ENCODE data around the gene TRIO. TPM values are rescaled to one million over a fixed set of nuclear protein-coding genes. Genes with fewer than 3 reads are reported as not detected.

TRIO gene
- total RNA-seq, 4 donors from 2014 or later = 67.4 to 103 (median 94.7) TPM

DNA sequence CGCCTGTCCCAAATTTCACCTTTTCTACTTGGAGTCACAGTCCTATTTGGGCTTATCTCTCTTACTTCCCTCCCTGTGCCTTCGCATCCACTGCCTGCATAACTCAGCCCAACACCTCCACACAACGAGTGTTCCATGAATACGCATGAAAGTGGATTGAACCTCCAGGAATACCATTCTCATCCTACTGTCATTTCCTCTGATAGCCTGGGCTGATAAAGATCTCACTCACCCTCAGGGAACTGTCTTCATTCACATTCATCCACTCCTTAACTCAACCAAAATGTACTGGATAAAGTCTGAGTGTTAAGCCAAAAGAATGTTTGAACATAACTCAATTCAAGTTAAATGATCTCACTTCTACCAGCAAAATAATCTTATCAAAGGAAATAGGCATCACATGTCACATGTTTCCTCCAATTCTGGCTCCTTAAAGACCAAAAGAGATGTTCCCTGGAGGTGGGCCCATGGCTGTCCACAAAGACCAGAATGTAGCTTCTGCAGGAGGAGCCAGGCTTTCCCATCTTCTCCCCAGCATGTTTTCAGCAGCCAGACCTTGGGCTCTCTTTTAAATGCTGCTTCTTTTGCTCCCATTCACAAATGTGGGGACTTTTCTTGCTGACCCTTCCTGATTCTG lies 28.4 kb upstream of the TRIO start:
- no peak overlapping the region for H3K4me3 ChIP-seq (replicated peaks in 1 of 3)
- H3K27ac ChIP-seq = no peak overlapping the region
- no peaks in the 10 kb centered on the region for H3K27me3 ChIP-seq
- no peaks in the 10 kb centered on the region for H3K9me3 ChIP-seq
- no peaks in the 10 kb centered on the region for H3K36me3 ChIP-seq
- intact Hi-C loops (cut with DNase I) = no loop called here
- TF ChIP-seq POLR2A (IDR thresholded peaks at IDR 0.05) = no peak
- TF ChIP-seq, protein P1, sequence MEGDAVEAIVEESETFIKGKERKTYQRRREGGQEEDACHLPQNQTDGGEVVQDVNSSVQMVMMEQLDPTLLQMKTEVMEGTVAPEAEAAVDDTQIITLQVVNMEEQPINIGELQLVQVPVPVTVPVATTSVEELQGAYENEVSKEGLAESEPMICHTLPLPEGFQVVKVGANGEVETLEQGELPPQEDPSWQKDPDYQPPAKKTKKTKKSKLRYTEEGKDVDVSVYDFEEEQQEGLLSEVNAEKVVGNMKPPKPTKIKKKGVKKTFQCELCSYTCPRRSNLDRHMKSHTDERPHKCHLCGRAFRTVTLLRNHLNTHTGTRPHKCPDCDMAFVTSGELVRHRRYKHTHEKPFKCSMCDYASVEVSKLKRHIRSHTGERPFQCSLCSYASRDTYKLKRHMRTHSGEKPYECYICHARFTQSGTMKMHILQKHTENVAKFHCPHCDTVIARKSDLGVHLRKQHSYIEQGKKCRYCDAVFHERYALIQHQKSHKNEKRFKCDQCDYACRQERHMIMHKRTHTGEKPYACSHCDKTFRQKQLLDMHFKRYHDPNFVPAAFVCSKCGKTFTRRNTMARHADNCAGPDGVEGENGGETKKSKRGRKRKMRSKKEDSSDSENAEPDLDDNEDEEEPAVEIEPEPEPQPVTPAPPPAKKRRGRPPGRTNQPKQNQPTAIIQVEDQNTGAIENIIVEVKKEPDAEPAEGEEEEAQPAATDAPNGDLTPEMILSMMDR (IDR thresholded peaks at IDR 0.05) = no peak
- no peak for DNase-seq
- WGBS, 2 donors = 77 to 80% methylated on average over 4 of the region's 4 CpGs
- no peaks in the 10 kb centered on the region for H3K4me1 ChIP-seq

DNA sequence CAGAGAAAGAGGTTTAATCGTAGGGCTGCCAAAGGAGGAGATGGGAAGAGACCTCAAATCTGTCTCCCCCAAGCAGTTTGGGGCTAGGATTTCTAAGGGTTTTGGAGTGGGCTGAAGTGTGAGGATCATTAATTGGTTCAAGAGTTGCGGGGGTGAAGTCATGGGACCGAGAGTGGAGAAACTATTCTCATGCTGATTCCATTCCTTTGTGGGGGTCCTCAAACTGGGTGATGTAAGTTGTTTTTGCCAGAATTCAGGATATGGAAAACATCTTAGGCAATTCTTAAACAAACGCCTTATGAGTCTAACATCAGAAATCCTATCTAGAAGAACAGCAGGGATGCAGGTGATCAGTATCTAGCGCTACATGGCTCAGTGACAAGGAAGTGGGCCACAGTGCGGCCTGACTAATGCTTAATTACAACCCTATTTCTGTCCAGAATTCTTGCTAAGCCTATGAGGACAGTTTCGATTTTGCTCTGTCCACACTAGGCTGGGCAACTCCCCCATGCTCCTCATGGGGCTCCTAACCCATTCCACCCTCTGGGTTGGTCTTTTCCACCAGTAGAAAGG lies 27.7 kb upstream of the TRIO start:
- Histone ChIP-seq H3K4me1 (no peaks in the 10 kb centered on the region), H3K4me3 (replicated peaks in 1 of 3) (no peak overlapping the region), H3K9me3 (no peaks in the 10 kb centered on the region), H3K27ac (no peak overlapping the region), H3K27me3 (no peaks in the 10 kb centered on the region), H3K36me3 (no peaks in the 10 kb centered on the region)
- no peak for DNase-seq
- intact Hi-C loops (cut with DNase I) = no loop called here
- WGBS, 2 donors = 93 to 96% methylated on average over 7 of the region's 7 CpGs
- TF ChIP-seq, protein P1 (IDR thresholded peaks at IDR 0.05) = no peak
- TF ChIP-seq POLR2A (IDR thresholded peaks at IDR 0.05) = no peak

DNA sequence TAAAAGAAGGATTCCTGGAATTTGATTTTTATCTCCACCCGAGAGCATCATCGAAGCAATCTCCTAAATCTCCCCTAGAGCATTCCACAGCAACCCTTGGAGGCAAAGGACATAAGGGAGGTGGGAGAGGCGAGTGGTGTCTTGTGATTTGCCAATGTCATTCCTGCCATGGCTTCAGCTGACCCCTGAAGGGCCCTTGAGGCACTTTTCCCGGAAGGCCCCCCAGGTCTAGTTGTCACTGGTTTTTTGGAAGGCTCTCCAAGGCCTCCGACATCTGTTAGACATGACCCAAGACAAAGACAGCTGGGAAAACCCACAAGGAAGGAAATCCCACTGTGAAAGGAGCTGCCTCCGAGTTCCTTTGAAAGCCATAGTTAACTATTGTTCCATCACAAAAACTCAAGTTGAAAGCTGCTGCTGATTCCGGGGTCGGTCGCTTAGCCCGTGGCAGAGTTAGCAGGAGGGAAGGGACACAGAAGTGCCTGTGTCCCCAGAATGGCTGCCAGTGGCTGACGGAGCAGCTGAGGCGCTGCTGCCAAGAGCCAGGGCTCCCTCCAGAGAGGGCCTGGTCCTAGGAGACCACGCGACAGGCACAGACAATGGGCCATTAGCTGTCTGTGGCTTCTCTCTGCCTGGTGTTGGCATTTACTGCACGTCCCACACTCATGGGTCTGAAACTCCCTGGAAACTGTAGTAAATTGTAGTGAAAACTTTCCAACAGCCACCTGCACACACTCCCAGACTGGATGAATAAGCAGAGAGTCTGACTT lies 24.4 kb upstream of the TRIO start:
- DNase-seq = no peak
- intact Hi-C loops (cut with DNase I) = no loop called here
- Histone ChIP-seq H3K27ac (no peak overlapping the region), H3K27me3 (no peaks in the 10 kb centered on the region), H3K36me3 (no peaks in the 10 kb centered on the region), H3K9me3 (no peaks in the 10 kb centered on the region), H3K4me1 (no peaks in the 10 kb centered on the region), H3K4me3 (replicated peaks in 1 of 3) (no peak overlapping the region)
- TF ChIP-seq, protein P1 (IDR thresholded peaks at IDR 0.05) = no peak
- no peak for TF ChIP-seq POLR2A (IDR thresholded peaks at IDR 0.05)
- 52 to 54% methylated on average over 14 to 15 of the region's 15 CpGs for WGBS, 2 donors

DNA sequence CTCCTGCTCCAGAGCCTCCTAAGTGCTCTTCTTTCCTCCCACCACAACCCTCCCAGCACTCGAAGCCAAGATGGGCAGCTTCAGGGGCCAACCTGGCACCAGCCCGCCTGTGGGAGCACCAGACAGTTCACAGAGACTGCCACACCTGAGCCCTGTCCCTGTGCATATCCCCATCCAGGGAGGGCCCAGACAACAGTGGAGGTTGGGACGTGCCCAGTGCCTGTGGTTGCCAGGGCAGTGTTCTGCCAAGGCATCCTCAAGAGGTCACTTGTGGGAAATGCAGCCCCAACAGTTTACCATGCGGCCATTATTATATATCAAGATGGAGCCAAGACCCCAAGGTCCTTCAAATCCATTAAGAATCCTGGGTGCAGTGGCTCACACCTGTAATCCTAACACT lies 23.0 kb upstream of the TRIO start:
- no peaks in the 10 kb centered on the region for H3K36me3 ChIP-seq
- no peaks in the 10 kb centered on the region for H3K27me3 ChIP-seq
- WGBS, 2 donors = 86 to 92% methylated on average over 4 of the region's 4 CpGs
- no peaks in the 10 kb centered on the region for H3K4me1 ChIP-seq
- no peak for DNase-seq
- intact Hi-C loops (cut with DNase I) = no loop called here
- no peak overlapping the region for H3K4me3 ChIP-seq (replicated peaks in 1 of 3)
- TF ChIP-seq, protein P1 (IDR thresholded peaks at IDR 0.05) = no peak
- no peak for TF ChIP-seq POLR2A (IDR thresholded peaks at IDR 0.05)
- H3K27ac ChIP-seq = no peak overlapping the region
- H3K9me3 ChIP-seq = no peaks in the 10 kb centered on the region

DNA sequence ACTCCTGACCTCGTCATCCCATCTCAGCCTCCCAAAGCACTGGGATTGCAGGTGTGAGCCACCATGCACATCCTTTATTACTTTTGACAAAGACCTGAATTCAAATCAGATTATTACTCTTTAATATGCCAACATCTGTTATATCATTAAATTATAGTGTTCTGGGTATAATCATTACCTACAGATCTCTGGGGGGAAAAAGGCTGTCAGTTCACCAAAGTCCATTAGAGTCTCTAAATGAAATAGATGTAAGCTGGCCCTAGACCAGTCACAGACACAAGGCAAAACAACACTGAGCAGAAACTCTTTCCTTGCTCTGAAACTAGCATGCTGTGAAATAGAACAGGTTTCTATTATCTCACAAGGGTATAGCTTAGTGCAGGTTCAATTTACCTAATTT lies 21.6 kb upstream of the TRIO start:
- Histone ChIP-seq H3K27ac (no peak overlapping the region), H3K9me3 (no peaks in the 10 kb centered on the region), H3K4me1 (no peaks in the 10 kb centered on the region), H3K4me3 (replicated peaks in 1 of 3) (no peak overlapping the region), H3K36me3 (no peaks in the 10 kb centered on the region), H3K27me3 (no peaks in the 10 kb centered on the region)
- intact Hi-C loops (cut with DNase I) = no loop called here
- no peak for DNase-seq
- TF ChIP-seq, protein P1 (IDR thresholded peaks at IDR 0.05) = no peak
- TF ChIP-seq POLR2A (IDR thresholded peaks at IDR 0.05) = no peak
- WGBS, 2 donors = 97 to 100% methylated on average over 1 of the region's 1 CpG
